HG03159 (cell line): ENCODE data around the gene VIT.

ENCODE experiments used
- ATAC-seq: cut with Tn5 transposase; IDR thresholded peaks from one replicate; pipeline ENCODE4 v1.9.1; 2021; ENCODE audit warnings: mild to moderate bottlenecking, moderate library complexity; ENCODE audit not compliant: unreplicated experiment

VIT gene

GRCh38 chr2:36696533-36696932, at the start of gene VIT:
Gene VIT, plus strand, starts transcription at chr2:36696707. Its CDS starts 19,664 bp downstream, at chr2:36716371.
- ATAC-seq = no peak

GRCh38 chr2:36650031-36650829, 46.3 kb upstream of the VIT start:
- ATAC-seq = peak; percentile 85

- no peak for ATAC-seq
Observed at GRCh38 chr2:36653155-36653554, 43.4 kb upstream of the VIT start.

GRCh38 chr2:36653967-36654694, 42.4 kb upstream of the VIT start:
- ATAC-seq = no peak

GRCh38 chr2:36655453-36655852, 41.1 kb upstream of the VIT start:
- ATAC-seq = no peak

- ATAC-seq = no peak
Observed at GRCh38 chr2:36657703-36658102, 38.8 kb upstream of the VIT start.

- ATAC-seq = no peak
Observed at GRCh38 chr2:36658277-36658748, 38.2 kb upstream of the VIT start.

- no peak for ATAC-seq
Observed at GRCh38 chr2:36659218-36659617, 37.3 kb upstream of the VIT start.

GRCh38 chr2:36659872-36660312, 36.6 kb upstream of the VIT start:
- ATAC-seq = peak; percentile 57

- no peak for ATAC-seq
Observed at GRCh38 chr2:36662638-36663037, 33.9 kb upstream of the VIT start.

GRCh38 chr2:36663295-36663694, 33.2 kb upstream of the VIT start:
- ATAC-seq = no peak

- ATAC-seq = peak; percentile 85
Observed at GRCh38 chr2:36663851-36664695, 32.4 kb upstream of the VIT start.

GRCh38 chr2:36664696-36665076, 31.8 kb upstream of the VIT start:
- ATAC-seq = no peak

- ATAC-seq = no peak
Observed at GRCh38 chr2:36667931-36668330, 28.6 kb upstream of the VIT start.

GRCh38 chr2:36670881-36671595, 25.5 kb upstream of the VIT start:
- no peak for ATAC-seq

- no peak for ATAC-seq
Observed at GRCh38 chr2:36671731-36672130, 24.8 kb upstream of the VIT start.

GRCh38 chr2:36672199-36672598, 24.3 kb upstream of the VIT start:
- no peak for ATAC-seq

GRCh38 chr2:36675579-36676282, 20.8 kb upstream of the VIT start:
- ATAC-seq = no peak

GRCh38 chr2:36676364-36676763, 20.1 kb upstream of the VIT start:
- ATAC-seq = no peak

- no peak for ATAC-seq
Observed at GRCh38 chr2:36677386-36677785, 19.1 kb upstream of the VIT start.
